Right lobe of liver (tissue), 6 donors: ENCODE results near the gene CDH15. TPM values are rescaled to one million over a fixed set of nuclear protein-coding genes. Genes with fewer than 3 reads are reported as not detected.

Experiments used
- ATAC-seq, 4 donors: fragments of 200-7000 bp; cut with Tn5 transposase; one replicate each; pipeline ENCODE4 v1.9.1; 2020; ENCODE audit warnings: mild to moderate bottlenecking in 4 of 4, moderate library complexity in 4 of 4
- DNase-seq, 3 donors: peaks; one replicate each; pipeline ENCODE4 v3.0.0-alpha.2; 2020
- H3K27ac ChIP-seq, 3 donors: fragments of 200-600 bp; one replicate each; pipeline ENCODE4 v1.8.0; 2022
- H3K27me3 ChIP-seq, 2 donors: fragments of 200-600 bp; one replicate each; pipeline ENCODE4 v1.8.0; 2022
- H3K36me3 ChIP-seq, 4 donors: fragments of 200-600 bp; sonication (generic) in 1 of 4; one replicate each; pipeline versions ENCODE4 v1.5.1 to v1.8.0; 2017 to 2022; ENCODE audit warnings: control low read depth in 1 of 4
- H3K4me1 ChIP-seq, 4 donors: fragments of 200-600 bp; sonication (generic) in 1 of 4; one replicate each; pipeline versions ENCODE4 v1.5.1 to v1.8.0; 2017 to 2022; ENCODE audit warnings: control low read depth in 1 of 4
- H3K4me3 ChIP-seq, 3 donors: fragments of 200-600 bp; one replicate each; pipeline ENCODE4 v1.8.0; 2022
- H3K9me3 ChIP-seq, 4 donors: fragments of 200-600 bp; sonication (generic) in 1 of 4; one replicate each; pipeline versions ENCODE4 v1.5.1 to v1.8.0; 2017 to 2022; ENCODE audit warnings: control low read depth in 1 of 4
- POLR2A ChIP-seq: fragments of 450-650 bp; IDR thresholded peaks from one replicate; pipeline ENCODE4 v1.6.1; 2017; ENCODE audit warnings: antibody characterized with exemption, mild to moderate bottlenecking
- WGBS: methylation state at CpG from one replicate; pipeline ENCODE4 v1.1.6; 2018; ENCODE audit warnings: low coverage, low lambda C conversion rate; ENCODE audit not compliant: insufficient coverage; ENCODE audit errors: missing lambda C conversion rate; 5-methylcytosine and 5-hydroxymethylcytosine counted together
- intact Hi-C, 2 donors: fragments of 100-400 bp; cut with DNase I; formaldehyde crosslinking; loops; one replicate each; pipeline versions ENCODE4 v1.11.2 to v1.14.1; 2022
- total RNA-seq, 6 experiments: library from RNA; depleted of rRNA in 2 of 6; stranded (reverse); fragments of >200 nt in 2 of 6; fragmentation: NEBNext Ultra II Directional in 3 of 6; extraction: Animal tissue kit (Norgen Biotek cat#: 25700) in 3 of 6; gene quantifications; one replicate each; pipeline versions ENCODE4 v1.1.0 to v1.2.4, GENCODE V29; 2016 to 2023
- TF ChIP-seq, protein P1 (sequence below), 4 donors: fragments of 200-600 bp in 3 of 4; fragments of 450-650 bp in 1 of 4; IDR thresholded peaks; one replicate each; pipeline versions ENCODE4 v1.5.1 to v1.8.0; 2016 to 2022; ENCODE audit warnings: antibody characterized with exemption in 4 of 4, mild to moderate bottlenecking in 2 of 4
- donor health status: DM: no; HTN: yes; CAD: no.
- donor health status: DM: no; HTN: no; CAD: no.
- donor health status: DM: no; HTN: no; CAD: no.
- donor health status: DM: no; HTN: yes; CAD: no.
- donor health status: DM: no; HTN: yes; CAD: no.

The CDH15 gene
- total RNA-seq, 6 experiments from 2014 or later: 0.12 to 3.3 (median 0.15) TPM; not detected in 1

DNA sequence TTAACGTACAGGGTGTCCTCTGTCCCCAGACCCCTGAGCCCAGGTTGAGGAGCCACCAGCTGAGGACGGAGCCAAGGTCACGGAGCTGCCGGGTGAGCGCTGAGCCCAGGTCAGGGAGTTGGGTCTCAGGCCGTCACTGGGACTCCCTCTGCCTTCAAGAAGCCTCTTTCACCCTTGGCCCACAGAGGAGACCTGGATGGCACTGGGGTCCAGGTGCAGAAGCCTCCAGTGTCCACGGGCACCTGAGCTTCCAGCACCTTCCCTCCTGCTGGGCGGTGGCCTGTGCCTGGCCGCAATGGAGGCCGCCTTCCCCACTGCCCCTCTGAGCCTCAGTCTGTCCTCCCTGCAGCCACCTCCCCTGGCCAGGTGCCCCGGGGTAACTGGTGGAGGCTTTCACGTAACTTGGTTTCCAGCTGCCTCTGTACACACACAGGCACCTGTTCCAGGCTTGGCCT lies 31.6 kb upstream of the CDH15 start:
- peak in 2 of 3 donors; percentile 11 to 45 for DNase-seq
- no peak for ATAC-seq
- TF ChIP-seq, protein P1, sequence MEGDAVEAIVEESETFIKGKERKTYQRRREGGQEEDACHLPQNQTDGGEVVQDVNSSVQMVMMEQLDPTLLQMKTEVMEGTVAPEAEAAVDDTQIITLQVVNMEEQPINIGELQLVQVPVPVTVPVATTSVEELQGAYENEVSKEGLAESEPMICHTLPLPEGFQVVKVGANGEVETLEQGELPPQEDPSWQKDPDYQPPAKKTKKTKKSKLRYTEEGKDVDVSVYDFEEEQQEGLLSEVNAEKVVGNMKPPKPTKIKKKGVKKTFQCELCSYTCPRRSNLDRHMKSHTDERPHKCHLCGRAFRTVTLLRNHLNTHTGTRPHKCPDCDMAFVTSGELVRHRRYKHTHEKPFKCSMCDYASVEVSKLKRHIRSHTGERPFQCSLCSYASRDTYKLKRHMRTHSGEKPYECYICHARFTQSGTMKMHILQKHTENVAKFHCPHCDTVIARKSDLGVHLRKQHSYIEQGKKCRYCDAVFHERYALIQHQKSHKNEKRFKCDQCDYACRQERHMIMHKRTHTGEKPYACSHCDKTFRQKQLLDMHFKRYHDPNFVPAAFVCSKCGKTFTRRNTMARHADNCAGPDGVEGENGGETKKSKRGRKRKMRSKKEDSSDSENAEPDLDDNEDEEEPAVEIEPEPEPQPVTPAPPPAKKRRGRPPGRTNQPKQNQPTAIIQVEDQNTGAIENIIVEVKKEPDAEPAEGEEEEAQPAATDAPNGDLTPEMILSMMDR (IDR thresholded peaks at IDR 0.05): no peak
- TF ChIP-seq POLR2A: no peak
- H3K27me3 ChIP-seq: no peaks in the 10 kb centered on the region
- no peaks in the 10 kb centered on the region for H3K4me1 ChIP-seq
- H3K9me3 ChIP-seq: no peaks in the 10 kb centered on the region
- 83% methylated on average over 1 of the region's 12 CpGs for WGBS
- H3K36me3 ChIP-seq: no peaks in the 10 kb centered on the region
- no peak overlapping the region for H3K27ac ChIP-seq
- intact Hi-C loops: no loop called here
- H3K4me3 ChIP-seq: no peak overlapping the region

DNA sequence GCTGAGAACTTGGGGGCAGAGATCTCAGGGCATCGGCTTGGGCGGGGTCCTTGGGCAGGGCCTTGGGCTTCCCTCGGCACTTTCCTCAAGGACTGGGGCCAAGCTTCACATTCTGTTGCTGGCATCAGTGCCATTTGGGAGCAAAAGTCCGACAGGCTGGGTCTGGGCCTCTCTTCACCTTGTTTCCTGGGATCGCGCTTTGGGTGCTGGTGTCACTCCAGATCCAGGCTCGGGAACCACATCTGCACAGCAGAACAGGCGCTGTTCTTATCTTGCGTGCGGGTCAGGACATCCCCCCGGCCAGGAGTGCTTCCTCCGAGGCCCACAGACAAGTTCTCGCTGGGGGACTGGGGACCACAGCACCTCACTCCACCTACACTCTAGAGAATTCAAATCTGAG lies 31.1 kb upstream of the CDH15 start:
- Histone ChIP-seq H3K4me3 (no peak overlapping the region), H3K27me3 (no peaks in the 10 kb centered on the region), H3K4me1 (no peaks in the 10 kb centered on the region), H3K36me3 (no peaks in the 10 kb centered on the region), H3K27ac (no peak overlapping the region), H3K9me3 (no peaks in the 10 kb centered on the region)
- WGBS: 80% methylated on average over 1 of the region's 13 CpGs
- ATAC-seq (no peak), DNase-seq (peak in 2 of 3 donors; percentile 13 to 14)
- intact Hi-C loops: no loop called here
- TF ChIP-seq, protein P1 (IDR thresholded peaks at IDR 0.05): no peak
- no peak for TF ChIP-seq POLR2A

DNA sequence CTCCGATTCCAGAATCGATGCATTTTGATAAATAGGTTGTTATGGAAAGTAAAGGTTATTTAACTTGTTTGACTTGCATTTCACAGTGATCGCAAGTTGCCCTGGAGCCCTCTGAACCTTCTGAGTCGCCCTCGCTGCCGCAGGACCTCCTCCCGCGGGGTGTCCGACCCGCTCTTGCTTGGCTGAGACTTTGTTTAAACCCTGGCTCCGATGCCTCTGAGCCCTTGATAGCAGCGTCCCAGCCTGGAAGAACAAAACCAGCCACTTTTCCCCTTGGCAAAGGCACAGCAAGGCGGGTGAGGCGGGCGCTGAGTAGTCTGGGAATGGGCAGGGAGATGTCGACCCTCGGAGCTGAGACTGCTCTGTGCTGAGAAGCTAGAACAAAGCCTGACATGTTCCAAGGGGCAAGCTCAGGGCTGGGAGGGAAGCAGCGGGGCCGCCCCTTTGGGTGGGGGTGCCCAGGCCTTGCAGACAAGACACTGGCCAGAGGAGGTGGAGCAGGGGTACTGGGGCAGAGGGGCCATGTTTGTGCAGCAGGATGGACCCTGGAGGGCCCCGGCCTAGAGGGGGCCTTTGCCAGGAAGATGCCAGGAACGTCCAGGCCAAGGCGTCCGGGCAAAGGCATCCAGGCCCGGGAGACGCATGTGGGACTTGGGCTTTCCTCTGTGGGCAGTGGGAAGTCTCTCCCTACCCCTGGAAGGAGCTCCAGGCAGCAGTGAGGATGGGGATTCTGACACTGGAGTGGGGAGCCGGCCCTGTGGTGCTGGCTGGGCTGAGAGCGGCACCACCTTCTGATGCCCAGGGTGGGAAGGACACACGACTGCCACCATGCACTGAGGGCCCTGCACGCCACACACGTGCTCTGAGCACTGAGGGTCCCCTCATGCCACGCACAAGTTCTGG lies 30.3 kb upstream of the CDH15 start:
- intact Hi-C loops: no loop called here
- no peaks in the 10 kb centered on the region for H3K27me3 ChIP-seq
- ATAC-seq (no peak), DNase-seq (peak in 2 of 3 donors; percentile 5 to 33)
- no peak overlapping the region for H3K4me3 ChIP-seq
- H3K4me1 ChIP-seq: no peaks in the 10 kb centered on the region
- H3K27ac ChIP-seq: no peak overlapping the region
- H3K36me3 ChIP-seq: no peaks in the 10 kb centered on the region
- TF ChIP-seq POLR2A: no peak
- TF ChIP-seq, protein P1 (IDR thresholded peaks at IDR 0.05): no peak
- 98% methylated on average over 12 of the region's 31 CpGs for WGBS
- H3K9me3 ChIP-seq: no peaks in the 10 kb centered on the region

DNA sequence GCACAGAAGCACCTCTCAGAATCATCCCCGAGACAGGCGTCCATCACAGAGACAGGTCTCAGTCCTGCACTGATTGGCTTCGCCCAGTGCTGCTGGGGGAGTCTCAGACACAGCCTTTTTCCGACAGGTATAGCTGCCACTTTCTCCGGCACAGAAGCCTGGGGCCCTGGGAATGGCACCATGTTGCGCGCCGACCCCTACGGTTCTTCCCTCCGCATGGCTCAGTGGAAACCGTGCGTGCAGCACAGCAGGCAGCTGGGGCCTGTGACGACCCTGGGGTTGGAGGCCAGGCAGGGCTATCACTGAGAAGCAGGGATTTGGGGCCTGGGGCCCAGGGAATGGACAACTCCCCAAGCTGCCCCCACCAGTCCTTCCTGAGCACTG lies 29.7 kb upstream of the CDH15 start:
- no peak for TF ChIP-seq POLR2A
- TF ChIP-seq, protein P1 (IDR thresholded peaks at IDR 0.05): no peak
- ATAC-seq: no peak
- peak in 1 of 3 donors; percentile 47 for DNase-seq
- Histone ChIP-seq H3K4me1 (no peaks in the 10 kb centered on the region), H3K27ac (no peak overlapping the region), H3K9me3 (no peaks in the 10 kb centered on the region), H3K36me3 (no peaks in the 10 kb centered on the region), H3K4me3 (no peak overlapping the region), H3K27me3 (no peaks in the 10 kb centered on the region)
- intact Hi-C loops: no loop called here
- WGBS: no CpG with 5 or more reads among the region's 13 CpGs
